Fibroblast of the conjunctiva (primary cell): ENCODE results near the gene VPS37D.

Source experiments
- DNase-seq: peaks from one replicate; pipeline ENCODE4 v3.0.0-alpha.2; 2010; ENCODE audit warnings: low read depth

VPS37D gene

GRCh38 chr7:73681031-73681430 lies 13.4 kb downstream of the VPS37D start:
- DNase-seq, result no peak

- no peak for DNase-seq
Observed at GRCh38 chr7:73682745-73683055, 15.1 kb downstream of the VPS37D start.

GRCh38 chr7:73683056-73683787 lies 15.6 kb downstream of the VPS37D start, which contains the start of the genes BUD23 and DNAJC30:
Gene BUD23 (plus strand): TSS chr7:73683597. CDS start chr7:73683626, 29 bp downstream.
Gene DNAJC30 (minus strand): TSS chr7:73683453. CDS start chr7:73683423, 30 bp downstream.
- peak; percentile 91 for DNase-seq

- no peak for DNase-seq
Observed at GRCh38 chr7:73683788-73684693, 16.4 kb downstream of the VPS37D start.

- no peak for DNase-seq
Observed at GRCh38 chr7:73685311-73685710, 17.7 kb downstream of the VPS37D start.

GRCh38 chr7:73688288-73688687 lies 20.7 kb downstream of the VPS37D start:
- no peak for DNase-seq

GRCh38 chr7:73690646-73691045 lies 23.0 kb downstream of the VPS37D start:
- DNase-seq, result no peak

GRCh38 chr7:73696372-73696771 lies 28.7 kb downstream of the VPS37D start:
- DNase-seq, result no peak

GRCh38 chr7:73698410-73698809 lies 30.8 kb downstream of the VPS37D start:
- DNase-seq, result no peak

- DNase-seq, result no peak
Observed at GRCh38 chr7:73699370-73700068, 31.9 kb downstream of the VPS37D start.

GRCh38 chr7:73700069-73700423 lies 32.4 kb downstream of the VPS37D start:
- DNase-seq, result no peak

- DNase-seq, result no peak
Observed at GRCh38 chr7:73700581-73701134, 33.0 kb downstream of the VPS37D start.

- peak; percentile 35 for DNase-seq
Observed at GRCh38 chr7:73701357-73701995, 33.8 kb downstream of the VPS37D start.

- DNase-seq, result no peak
Observed at GRCh38 chr7:73702226-73702625, 34.6 kb downstream of the VPS37D start.

GRCh38 chr7:73702665-73703064 lies 35.0 kb downstream of the VPS37D start:
- no peak for DNase-seq

- DNase-seq, result no peak
Observed at GRCh38 chr7:73703225-73703624, 35.6 kb downstream of the VPS37D start.

GRCh38 chr7:73703757-73704639 lies 36.4 kb downstream of the VPS37D start:
- DNase-seq, result peak; percentile 32

GRCh38 chr7:73704640-73705550 lies 37.3 kb downstream of the VPS37D start:
- DNase-seq, result peak; percentile 69

- DNase-seq, result no peak
Observed at GRCh38 chr7:73705551-73705920, 37.9 kb downstream of the VPS37D start.
